ENCODE measurements around the gene SLC18A3. TPM values are rescaled to one million over a fixed set of nuclear protein-coding genes. Genes with fewer than 3 reads are reported as not detected.

SLC18A3 gene
- total RNA-seq, 1 experiment from 2014 or later: not detected

DNA sequence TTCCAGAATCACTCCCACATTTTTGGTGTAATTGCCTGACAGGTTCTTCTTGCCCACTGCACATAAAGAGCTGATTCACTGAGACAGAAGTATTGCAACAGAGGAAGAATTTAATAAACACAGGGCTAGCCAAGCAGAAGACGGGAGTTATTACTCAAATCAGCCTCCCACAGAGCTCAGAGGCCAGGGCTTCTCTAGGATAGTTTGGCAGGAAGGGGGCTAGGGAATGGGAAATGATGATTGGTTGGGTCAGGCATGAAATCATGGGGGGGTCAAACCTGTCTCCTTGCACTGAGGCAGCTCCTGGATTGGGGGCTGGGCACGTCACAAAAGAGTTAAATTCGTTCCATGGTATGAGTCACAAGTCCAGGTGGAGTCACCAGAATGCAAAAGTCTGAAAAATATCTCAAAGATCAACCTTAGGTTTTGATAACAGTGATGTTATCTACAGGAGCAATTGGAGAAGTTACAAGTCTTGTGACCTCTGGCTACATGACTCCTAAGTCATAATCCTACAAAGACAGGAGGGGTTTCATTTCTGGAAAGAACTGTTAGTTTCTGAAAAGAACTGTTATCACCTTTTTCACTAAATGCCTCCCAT lies 41.0 kb upstream of the SLC18A3 start:
- ATAC-seq: no peak
- intact Hi-C loops (cut with micrococcal nuclease): no loop called here

DNA sequence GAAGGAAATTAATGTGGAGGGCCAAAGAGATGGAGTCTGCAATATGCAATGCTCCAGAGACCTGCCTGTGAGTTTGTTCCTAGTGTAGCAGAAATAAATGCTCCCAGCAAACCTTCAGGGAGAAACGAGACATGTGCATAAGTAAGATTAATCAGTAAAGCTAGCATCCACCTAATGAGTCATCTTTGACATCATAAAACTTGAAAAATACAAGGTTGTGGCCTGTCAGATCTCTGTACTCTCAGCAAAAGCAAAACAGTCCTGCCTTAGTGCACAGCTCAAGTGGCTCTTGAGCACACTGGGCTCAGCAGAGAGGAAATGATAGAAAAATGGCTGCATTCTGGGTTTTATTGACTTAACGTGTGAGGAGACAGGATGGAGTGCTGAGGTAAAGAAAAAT lies 38.7 kb upstream of the SLC18A3 start:
- no peak overlapping the region for H2AFZ ChIP-seq (ENCODE audit: low read depth, low read length, poor library complexity, severe bottlenecking)
- no peaks in the 10 kb centered on the region for H3K9me2 ChIP-seq (ENCODE audit: insufficient read depth)
- no peak overlapping the region for H3K27ac ChIP-seq (ENCODE audit: low read depth, low read length)
- H3K4me2 ChIP-seq (ENCODE audit: low read length): no peak overlapping the region
- TF ChIP-seq, protein P1, sequence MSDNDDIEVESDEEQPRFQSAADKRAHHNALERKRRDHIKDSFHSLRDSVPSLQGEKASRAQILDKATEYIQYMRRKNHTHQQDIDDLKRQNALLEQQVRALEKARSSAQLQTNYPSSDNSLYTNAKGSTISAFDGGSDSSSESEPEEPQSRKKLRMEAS (IDR thresholded peaks at IDR 0.05): no peak
- no peak for TF ChIP-seq JUND (IDR thresholded peaks at IDR 0.05)
- TF ChIP-seq TCF7L2 (IDR thresholded peaks at IDR 0.05; ENCODE audit: borderline replicate concordance, extremely low read depth, insufficient read depth, insufficient read length): no peak
- no peak for TF ChIP-seq RAD21 (IDR thresholded peaks at IDR 0.05; ENCODE audit: low read depth)
- no TSS peak for BruUV-seq (replicated peaks)
- no peak overlapping the region for H3K4me3 ChIP-seq (replicated peaks in 1 of 2; ENCODE audit: low read depth in 1 of 2, low read length in 2 of 2)
- no peaks in the 10 kb centered on the region for H3K9me3 ChIP-seq (ENCODE audit: control insufficient read depth in 1 of 2, insufficient read depth in 1 of 2, low read depth in 1 of 2, low read length in 2 of 2)
- POLR2A ChIA-PET: no interaction called here
- RAD21 ChIA-PET (ENCODE audit: low non-redundant PET in 1 of 2, low total read pairs in 2 of 2, uncharacterized antibody in 2 of 2, unreplicated experiment in 2 of 2): no interaction called here
- no peaks in the 10 kb centered on the region for H4K20me1 ChIP-seq (ENCODE audit: insufficient read depth)
- intact Hi-C loops (cut with micrococcal nuclease): no loop called here
- no peak for DNase-seq (ENCODE audit: low read depth, low spot score)
- H3K9ac ChIP-seq (ENCODE audit: low read length): no peak overlapping the region
- H3K4me1 ChIP-seq (ENCODE audit: control insufficient read depth in 1 of 2, insufficient read depth in 2 of 2, low read length in 2 of 2): no peaks in the 10 kb centered on the region
- ATAC-seq: no peak
- no peaks in the 10 kb centered on the region for H3K27me3 ChIP-seq (ENCODE audit: insufficient read depth, low read length)
- no peaks in the 10 kb centered on the region for H3K79me2 ChIP-seq (ENCODE audit: insufficient read depth, low read length)
- CTCF ChIA-PET: no interaction called here
- no peaks in the 10 kb centered on the region for H3K36me3 ChIP-seq (ENCODE audit: control insufficient read depth in 1 of 2, insufficient read depth in 2 of 2, low read length in 2 of 2)

More for the DNA sequence above, 41.0 kb upstream of the SLC18A3 start:
- no TSS peak for BruUV-seq (replicated peaks)
- no peak overlapping the region for H3K9ac ChIP-seq (ENCODE audit: low read length)
- no peaks in the 10 kb centered on the region for H3K4me1 ChIP-seq (ENCODE audit: control insufficient read depth in 1 of 2, insufficient read depth in 2 of 2, low read length in 2 of 2)
- H3K4me2 ChIP-seq (ENCODE audit: low read length): no peak overlapping the region
- H3K36me3 ChIP-seq (ENCODE audit: control insufficient read depth in 1 of 2, insufficient read depth in 2 of 2, low read length in 2 of 2): no peaks in the 10 kb centered on the region
- H3K79me2 ChIP-seq (ENCODE audit: insufficient read depth, low read length): no peaks in the 10 kb centered on the region
- H2AFZ ChIP-seq (ENCODE audit: low read depth, low read length, poor library complexity, severe bottlenecking): no peak overlapping the region
- RAD21 ChIA-PET (ENCODE audit: low non-redundant PET in 1 of 2, low total read pairs in 2 of 2, uncharacterized antibody in 2 of 2, unreplicated experiment in 2 of 2): no interaction called here
- H3K27ac ChIP-seq (ENCODE audit: low read depth, low read length): no peak overlapping the region
- H3K9me2 ChIP-seq (ENCODE audit: insufficient read depth): no peaks in the 10 kb centered on the region
- POLR2A ChIA-PET: no interaction called here
- CTCF ChIA-PET: no interaction called here
- DNase-seq (ENCODE audit: low read depth, low spot score): no peak
- H4K20me1 ChIP-seq (ENCODE audit: insufficient read depth): no peaks in the 10 kb centered on the region
- H3K27me3 ChIP-seq (ENCODE audit: insufficient read depth, low read length): peaks cover 6% of the 10 kb centered on the region; the same call in 1 of the 2 replicates
- H3K9me3 ChIP-seq (ENCODE audit: control insufficient read depth in 1 of 2, insufficient read depth in 1 of 2, low read depth in 1 of 2, low read length in 2 of 2): no peaks in the 10 kb centered on the region
- TF ChIP-seq, protein P2, sequence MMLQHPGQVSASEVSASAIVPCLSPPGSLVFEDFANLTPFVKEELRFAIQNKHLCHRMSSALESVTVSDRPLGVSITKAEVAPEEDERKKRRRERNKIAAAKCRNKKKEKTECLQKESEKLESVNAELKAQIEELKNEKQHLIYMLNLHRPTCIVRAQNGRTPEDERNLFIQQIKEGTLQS (IDR thresholded peaks at IDR 0.05): no peak
- 0 out of 2 replicates have a peak, but pooled peaks have one; percentile 33 for TF ChIP-seq CEBPB (IDR thresholded peaks at IDR 0.05; ENCODE audit: low read depth)
- no peak for TF ChIP-seq ZFX (IDR thresholded peaks at IDR 0.05)
- no peak overlapping the region for H3K4me3 ChIP-seq (replicated peaks in 1 of 2; ENCODE audit: low read depth in 1 of 2, low read length in 2 of 2)

Data from HCT116 (cell line).